GM21723 (cell line): ENCODE results near the gene GTF3C2.

Experiments used
- ATAC-seq: cut with Tn5 transposase; IDR thresholded peaks from one replicate; pipeline ENCODE4 v1.9.1; 2021; ENCODE audit warnings: mild to moderate bottlenecking, moderate library complexity; ENCODE audit not compliant: unreplicated experiment

The GTF3C2 gene

DNA sequence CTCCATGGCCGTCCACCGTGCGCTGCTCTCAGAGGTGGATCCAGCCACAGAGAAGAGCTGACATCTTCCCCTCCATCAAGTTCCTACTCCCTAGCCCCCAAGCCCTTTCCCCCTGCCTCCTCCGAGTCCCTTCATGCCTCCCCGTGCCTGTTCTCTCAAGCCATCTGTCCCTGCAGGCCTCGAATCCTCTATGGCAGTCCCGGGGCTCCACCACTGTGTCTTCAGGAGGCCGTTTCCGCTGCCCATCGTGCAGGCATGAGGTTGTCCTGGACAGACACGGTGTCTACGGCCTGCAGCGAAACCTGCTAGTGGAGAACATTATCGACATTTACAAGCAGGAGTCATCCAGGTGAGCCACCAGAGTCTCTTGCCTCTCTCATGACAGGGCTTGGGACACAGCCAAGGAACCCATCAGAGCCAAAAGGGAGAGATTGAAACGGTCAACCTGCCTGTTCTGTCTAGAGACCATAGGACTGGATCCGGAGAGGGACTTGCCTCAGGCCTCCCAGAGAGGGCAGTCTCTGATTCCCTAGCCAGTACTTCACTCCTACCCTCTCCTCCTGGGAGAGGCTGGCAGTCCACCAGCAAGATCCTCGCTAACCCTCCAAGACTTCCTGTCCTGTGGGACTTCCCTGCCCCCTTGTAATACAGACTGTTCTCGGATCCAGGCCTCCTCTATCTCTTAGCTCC is 58.0 kb downstream of the GTF3C2 start:
- ATAC-seq = no peak

DNA sequence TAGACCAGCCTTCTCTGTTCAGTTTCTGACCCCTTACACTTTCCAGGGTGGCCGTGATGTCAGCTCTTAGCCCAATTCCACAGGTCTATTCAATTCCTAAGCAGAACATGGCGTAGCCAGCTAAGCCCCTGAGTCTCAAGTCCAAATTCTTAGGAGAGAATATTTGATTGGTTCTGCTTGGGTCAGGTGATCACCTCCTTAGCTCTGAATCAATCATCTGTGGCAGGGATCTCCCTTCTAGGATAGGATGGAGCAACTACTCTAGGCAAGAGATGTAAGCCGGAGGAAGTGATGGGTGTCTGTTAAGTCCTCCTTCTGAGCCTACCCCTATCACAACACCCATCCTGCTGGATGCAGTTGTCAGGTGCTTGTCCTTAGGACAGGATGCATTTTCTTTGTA is 59.4 kb downstream of the GTF3C2 start:
- no peak for ATAC-seq

DNA sequence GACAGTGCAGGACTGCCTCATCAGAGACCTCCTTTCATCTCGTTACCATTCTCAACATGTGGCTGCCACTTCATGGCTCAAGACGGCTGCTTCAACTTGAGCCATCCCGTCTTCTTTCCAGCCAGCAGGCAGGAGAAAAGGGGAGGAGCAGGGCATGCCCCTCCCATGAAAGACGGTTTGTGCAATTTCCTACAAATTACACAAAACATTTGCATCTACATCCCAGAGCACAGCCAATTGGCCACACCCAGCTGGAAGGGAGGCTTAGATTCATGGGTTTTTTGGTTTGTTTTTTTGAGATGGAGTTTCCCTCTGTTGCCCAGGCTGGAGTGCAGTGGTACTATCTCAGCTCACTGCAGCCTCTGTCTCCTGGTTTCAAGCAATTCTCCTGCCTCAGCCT is 60.1 kb downstream of the GTF3C2 start:
- ATAC-seq = no peak

DNA sequence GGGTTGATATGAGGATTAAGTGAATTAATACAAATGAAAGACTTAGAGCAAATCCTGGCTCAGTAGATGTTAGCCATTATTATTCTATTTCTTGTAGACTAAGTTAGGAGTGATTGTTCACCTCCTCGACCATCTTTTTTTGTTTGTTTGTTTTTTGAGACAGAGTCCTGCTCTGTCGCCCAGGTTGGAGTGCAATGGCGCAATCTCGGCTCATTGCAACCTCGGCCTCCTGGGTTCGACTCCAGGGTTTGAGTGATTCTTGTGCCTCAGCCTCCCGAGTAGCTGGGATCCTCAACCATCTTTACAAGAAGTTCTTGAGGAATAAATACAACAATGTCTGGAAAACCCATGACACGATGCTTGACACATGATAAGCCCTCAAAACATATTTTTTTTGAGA is 61.6 kb downstream of the GTF3C2 start:
- ATAC-seq = no peak

DNA sequence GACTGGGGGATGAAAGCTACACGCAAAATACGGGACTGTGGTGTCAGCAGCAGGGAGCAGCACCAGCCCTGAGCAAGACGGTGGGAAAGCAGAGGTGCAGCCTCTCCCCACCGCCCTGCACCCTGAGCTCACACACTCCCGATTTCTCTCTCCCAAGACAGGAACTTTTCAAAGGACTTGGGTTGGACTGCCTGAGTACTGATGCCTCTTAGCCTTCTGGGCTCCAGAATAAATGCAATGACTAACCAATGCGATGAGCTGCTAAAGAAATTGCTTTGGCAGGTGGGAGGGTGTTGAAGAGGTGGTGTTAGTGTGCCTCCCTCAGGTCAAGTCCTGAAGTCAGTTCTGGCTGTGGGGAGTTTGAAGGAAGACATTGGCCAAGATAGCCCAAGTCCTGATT is 64.7 kb downstream of the GTF3C2 start:
- ATAC-seq = no peak

DNA sequence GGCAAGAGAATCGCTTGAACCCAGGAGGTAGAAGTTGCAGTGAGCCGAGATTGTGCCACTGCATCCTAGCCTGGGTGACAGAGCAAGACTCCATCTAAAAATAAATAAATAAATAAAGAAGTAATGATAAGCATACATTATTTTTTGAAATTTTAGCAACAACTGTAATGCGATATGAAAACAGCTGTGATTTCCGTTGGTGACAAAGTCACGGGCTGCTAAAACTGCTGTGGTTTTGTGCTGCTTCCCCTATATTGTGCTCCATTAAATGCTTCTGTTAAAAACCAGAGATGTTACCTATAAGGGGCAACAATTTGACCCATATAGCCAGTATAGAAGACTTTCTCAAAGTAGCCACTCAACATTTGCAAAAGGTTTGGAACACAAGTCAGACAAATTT is 66.0 kb downstream of the GTF3C2 start:
- ATAC-seq = no peak

DNA sequence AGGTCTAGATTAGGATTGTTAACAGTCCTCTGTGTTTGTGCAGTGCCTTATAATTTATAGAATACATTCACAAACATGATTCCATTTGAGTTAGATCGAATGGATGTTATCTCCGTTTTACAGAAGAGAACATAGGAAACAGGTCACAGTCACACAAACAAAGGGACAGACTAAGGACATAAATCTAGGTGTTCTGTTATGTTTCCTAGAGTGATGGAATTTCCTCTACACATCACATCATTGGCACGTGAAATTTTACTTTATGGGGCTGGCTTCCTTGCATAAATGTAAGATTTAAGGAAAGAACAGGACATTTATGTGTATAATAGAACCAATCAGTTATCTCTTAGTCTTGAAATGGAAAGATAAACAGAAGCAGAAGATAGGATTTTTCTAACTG is 68.0 kb downstream of the GTF3C2 start:
- no peak for ATAC-seq

DNA sequence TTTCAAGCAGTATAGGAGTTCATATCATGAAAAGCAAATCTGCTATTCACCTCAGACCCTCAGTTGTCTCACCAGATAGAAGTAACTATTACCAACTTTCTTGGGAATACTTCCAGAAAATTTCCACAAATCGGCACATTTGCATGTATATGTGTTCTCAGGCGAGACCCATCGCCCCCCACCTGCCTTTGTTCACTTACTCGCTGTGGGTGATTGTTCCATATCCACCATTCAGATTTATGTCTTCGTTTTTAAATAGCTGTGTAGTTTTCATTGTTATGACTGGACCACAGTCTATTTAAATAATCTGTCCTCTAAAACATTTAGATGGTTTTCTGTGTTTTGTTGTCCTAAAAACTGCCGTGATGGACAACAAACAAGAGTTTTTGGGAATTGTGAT is 71.1 kb downstream of the GTF3C2 start:
- ATAC-seq = no peak

DNA sequence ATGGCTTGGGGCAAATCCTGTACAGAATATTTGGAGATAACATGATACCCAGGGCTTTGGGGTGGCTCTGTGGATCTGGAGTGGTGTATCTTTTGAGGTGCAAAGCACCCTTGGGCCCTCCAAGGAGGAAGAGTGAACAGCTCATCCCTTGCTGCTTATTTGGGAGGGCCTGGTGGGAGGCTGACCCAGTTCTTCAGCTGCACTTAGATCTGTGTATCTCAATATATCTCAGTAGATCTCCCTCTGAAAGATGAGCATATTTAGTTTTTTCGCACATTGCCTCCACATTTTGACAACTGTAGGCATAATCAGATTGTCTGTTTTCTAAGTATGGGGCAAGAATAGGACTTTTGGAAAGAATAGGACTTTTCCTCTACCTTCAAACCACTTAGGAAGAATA is 71.6 kb downstream of the GTF3C2 start:
- no peak for ATAC-seq

DNA sequence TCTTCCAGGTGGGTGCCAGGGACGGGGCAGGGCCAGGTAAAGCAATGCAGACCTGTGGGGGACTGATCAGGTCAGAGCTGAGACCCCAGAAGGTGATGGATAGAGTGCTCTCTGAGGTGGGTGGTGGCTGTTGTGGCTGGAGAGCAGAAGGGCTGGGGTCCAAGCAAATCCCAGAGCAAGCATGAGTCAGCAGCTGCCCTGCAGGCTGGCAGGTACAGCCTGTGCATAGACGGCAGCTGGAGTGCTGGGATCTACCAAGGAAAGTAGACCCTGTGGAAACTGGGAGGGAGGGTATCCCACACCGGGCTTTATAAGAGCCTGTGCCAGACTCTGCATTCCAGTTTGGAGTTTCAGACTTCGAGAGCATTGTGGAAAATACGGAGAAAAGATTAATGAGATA is 73.7 kb downstream of the GTF3C2 start:
- no peak for ATAC-seq

DNA sequence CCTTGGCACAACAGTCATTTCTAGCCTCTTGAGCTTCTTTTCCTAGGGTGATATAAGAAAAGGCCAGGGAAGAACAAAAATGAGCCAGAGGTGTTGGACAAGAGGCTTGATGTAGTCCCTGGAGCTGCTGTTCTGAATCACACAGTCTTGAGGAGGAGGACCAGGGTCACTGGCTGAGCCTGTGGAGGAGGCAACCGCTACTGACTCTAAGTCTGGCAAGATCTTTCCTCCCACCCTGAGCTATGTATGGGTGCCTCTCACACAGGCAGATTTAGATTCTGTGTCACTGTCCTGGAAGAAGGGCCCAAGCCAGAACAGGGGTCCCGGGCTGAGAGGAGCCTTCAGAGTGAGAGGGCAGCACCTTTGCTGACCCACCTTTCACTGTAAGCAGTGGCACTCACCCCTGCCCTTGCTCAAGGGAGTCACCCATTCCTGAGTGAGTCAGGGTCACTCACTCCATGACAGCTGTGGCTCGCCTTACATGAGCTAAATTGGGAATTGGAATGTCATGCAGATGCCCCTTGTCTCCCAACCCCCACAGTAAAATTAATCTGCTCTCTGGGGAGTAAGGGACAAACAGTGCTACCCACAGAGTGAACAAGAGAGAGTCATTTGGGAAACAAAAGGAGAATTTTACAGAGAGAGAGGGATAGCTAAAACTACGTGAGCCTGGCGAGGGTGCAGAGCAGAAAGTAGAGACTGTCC is 74.6 kb downstream of the GTF3C2 start, which contains the start of gene TRIM54:
TSS of gene TRIM54 (plus strand) at position 575 of the 705 bp plus-strand sequence. CDS start 303 bp downstream, outside the sequence.
- no peak for ATAC-seq

DNA sequence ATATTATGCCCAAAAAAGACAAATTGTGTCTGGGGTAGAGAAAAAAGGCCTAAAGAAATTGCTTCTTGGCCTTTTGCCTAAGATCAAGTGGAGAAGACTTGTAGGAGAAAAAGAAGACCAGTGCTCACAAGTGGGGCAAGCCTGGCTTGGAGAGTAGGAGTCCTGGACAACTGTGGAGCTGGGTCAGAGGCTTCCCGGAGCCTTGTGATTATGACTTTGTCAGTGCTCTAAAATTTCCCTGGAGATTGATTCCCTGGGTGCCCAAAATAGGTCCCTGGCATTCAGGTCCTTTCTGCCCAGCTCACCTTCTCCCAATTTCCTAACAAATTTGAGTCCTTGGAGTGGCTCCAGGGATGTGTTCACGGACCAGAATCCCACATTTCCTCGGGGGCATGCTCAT is 75.1 kb downstream of the GTF3C2 start:
- no peak for ATAC-seq

DNA sequence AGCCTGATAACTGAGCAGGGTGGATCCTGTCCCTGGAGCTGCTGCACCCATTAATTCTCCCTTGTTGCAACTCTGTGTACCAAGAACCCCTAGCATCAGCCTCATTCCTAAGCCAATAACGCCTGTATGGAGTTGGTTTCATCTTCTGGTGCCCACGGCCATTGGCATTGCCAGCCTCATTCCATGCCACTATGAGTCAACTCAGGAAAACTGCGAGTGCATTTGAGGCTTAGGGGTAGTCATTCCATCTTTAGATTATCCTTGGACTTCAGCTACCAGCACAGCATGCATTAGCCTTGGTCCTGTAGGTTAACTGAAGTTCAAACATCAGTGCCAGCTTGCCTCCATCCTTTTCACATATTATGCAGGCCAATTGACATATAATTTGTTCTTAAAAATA is 75.7 kb downstream of the GTF3C2 start:
- ATAC-seq = no peak

DNA sequence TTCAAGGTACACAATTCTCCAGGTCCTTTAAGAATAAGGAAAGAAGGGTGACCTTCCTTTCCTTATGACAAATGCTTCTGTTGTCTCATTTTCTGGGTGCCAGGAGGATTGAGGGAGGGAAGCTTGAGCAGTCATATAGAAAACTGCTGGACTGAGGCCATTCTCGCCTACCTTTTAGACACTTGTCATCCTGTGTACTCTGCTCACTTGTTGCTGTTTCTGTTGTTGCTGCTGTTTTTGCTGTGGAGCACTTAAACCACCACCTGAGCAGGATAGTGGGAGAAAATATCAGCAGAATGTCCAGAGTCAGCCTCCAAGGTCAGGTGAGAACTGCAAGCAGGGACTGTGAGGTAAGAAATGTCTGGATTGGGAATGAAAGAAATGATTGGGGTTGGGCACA is 78.6 kb downstream of the GTF3C2 start:
- no peak for ATAC-seq
